Kidney (tissue), 14 donors: Measurements from ENCODE around the gene CBLIF. TPM values are rescaled to one million over a fixed set of nuclear protein-coding genes. Genes with fewer than 3 reads are reported as not detected.

ENCODE experiments used
- DNase-seq, 5 donors: peaks; one replicate each; pipeline ENCODE4 v3.0.0-alpha.2; 2013 to 2020
- FAIRE-seq: peaks from 2 replicates; lab custom pipeline; 2012; peaks lifted over from hg19 to GRCh38; lab: Jason Lieb, UNC
- H3K27ac ChIP-seq, 2 donors: one replicate each; pipeline ENCODE4 v1.7.0; 2013; ENCODE audit warnings: low read depth in 2 of 2, low read length in 2 of 2, inconsistent platforms in 1 of 2
- H3K27me3 ChIP-seq: one replicate; pipeline ENCODE4 v1.7.1; 2013; ENCODE audit warnings: low read length, inconsistent platforms; ENCODE audit not compliant: control insufficient read depth, insufficient read depth
- H3K36me3 ChIP-seq, 3 donors: one replicate each; pipeline versions ENCODE4 v1.7.0 to v1.7.1; 2013; ENCODE audit warnings: low read length in 3 of 3, control low read depth in 1 of 3, inconsistent platforms in 1 of 3; ENCODE audit not compliant: insufficient read depth in 3 of 3, control insufficient read depth in 2 of 3
- H3K4me1 ChIP-seq, 3 donors: one replicate each; pipeline versions ENCODE4 v1.7.0 to v1.7.1; 2013; ENCODE audit warnings: low read length in 3 of 3, inconsistent platforms in 1 of 3, low read depth in 1 of 3; ENCODE audit not compliant: control insufficient read depth in 2 of 3, insufficient read depth in 2 of 3
- H3K4me3 ChIP-seq, 3 donors: one replicate each; pipeline versions ENCODE4 v1.7.0 to v1.8.1; 2013; ENCODE audit warnings: low read length in 3 of 3, control low read depth in 1 of 3, inconsistent platforms in 1 of 3
- H3K9ac ChIP-seq, 3 donors: one replicate each; pipeline versions ENCODE4 v1.7.0 to v1.7.1; 2013; ENCODE audit warnings: low read length in 3 of 3, control low read depth in 1 of 3, inconsistent platforms in 1 of 3
- H3K9me3 ChIP-seq, 3 donors: one replicate each; pipeline versions ENCODE4 v1.7.0 to v1.7.1; 2013; ENCODE audit warnings: low read length in 3 of 3, control low read depth in 1 of 3, inconsistent platforms in 1 of 3; ENCODE audit not compliant: control insufficient read depth in 2 of 3, insufficient read depth in 1 of 3
- CTCF ChIP-seq: IDR thresholded peaks from 3 replicates; pipeline ENCODE4 v1.5.1; 2012; ENCODE audit warnings: mild to moderate bottlenecking, moderate library complexity, borderline replicate concordance; ENCODE audit not compliant: insufficient read depth; ENCODE audit errors: extremely low read depth
- intact Hi-C: fragments of 100-400 bp; cut with DNase I; formaldehyde crosslinking; loops from one replicate; pipeline ENCODE4 v1.11.1; 2022
- polyA plus RNA-seq: library from polyadenylated mRNA; stranded (reverse); fragments of 350-450 nt; fragmentation: Illumina TruSeq; extraction: RNeasy Lipid Tissue Mini Kit (QIAGEN cat#74804); gene quantifications from one replicate; pipeline ENCODE4 v1.2.3, GENCODE V29; 2014; ENCODE audit warnings: low read depth, low replicate concordance; ENCODE audit not compliant: insufficient read depth
- total RNA-seq: library from RNA; stranded (reverse); fragmentation: NEBNext Ultra II Directional; extraction: Animal tissue kit (Norgen Biotek cat#: 25700); gene quantifications from one replicate; pipeline ENCODE4 v1.2.1, GENCODE V29; 2021
- donor health status: control.
- donor health status: control.
- donor health status: control.
- donor health status: control.
- donor health status: control.
- donor health status: DM: yes; HTN: yes; CAD: no.
- donor health status: Normal renal cell carcinoma (clear cell type).

Gene CBLIF
- total and polyA plus RNA-seq, 2 donors from 2014 or later = not detected

DNA sequence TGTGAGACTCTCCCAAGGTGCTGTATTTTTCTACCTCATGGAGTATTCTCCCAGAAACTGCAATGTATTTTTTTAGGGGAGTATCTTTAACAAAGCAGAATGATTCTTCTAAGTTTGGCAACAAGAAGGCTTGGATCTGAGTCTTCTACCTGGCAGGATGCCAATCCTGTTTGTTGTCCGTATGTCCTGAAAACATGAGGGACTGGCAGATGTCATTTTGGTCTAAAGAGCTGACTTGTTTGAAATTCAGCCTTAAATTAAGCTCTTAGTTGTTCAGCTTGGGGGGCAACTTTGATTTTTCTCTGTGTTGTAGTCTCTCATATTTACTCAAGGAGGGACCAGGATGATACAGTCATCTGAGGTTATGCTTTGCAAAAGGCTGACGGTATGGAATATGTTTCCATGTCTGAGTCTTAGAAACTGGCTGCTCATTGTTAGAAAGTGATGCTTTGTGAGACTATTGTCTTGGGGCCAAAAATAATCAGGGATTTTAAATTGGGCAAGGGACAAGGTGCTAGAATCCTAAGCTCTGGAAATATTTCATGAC lies 44.1 kb downstream of the CBLIF start:
- FAIRE-seq (no peak), DNase-seq (no peak)
- Histone ChIP-seq H3K27ac (no peak overlapping the region), H3K27me3 (no peaks in the 10 kb centered on the region), H3K36me3 (peaks cover 0 to 36% (median 19%) of the 10 kb centered on the region in 3 donors), H3K4me1 (no peaks in the 10 kb centered on the region), H3K4me3 (no peak overlapping the region), H3K9ac (no peak overlapping the region), H3K9me3 (no peaks in the 10 kb centered on the region)
- TF ChIP-seq CTCF = no peak
- intact Hi-C loops = loop anchor here (5.0 kb wide), 1 partner anchor 49 kb away; no protein-coding TSS in a partner anchor

GRCh38 chr11:59800390-59801025 lies 44.8 kb downstream of the CBLIF start:
- no peak for TF ChIP-seq CTCF
- intact Hi-C loops = loop anchor here (5.0 kb wide), 1 partner anchor 48 kb away; no protein-coding TSS in a partner anchor
- no peak overlapping the region for H3K27ac ChIP-seq
- DNase-seq (no peak), FAIRE-seq (no peak)
- H3K4me3 ChIP-seq = no peak overlapping the region
- H3K9me3 ChIP-seq = no peaks in the 10 kb centered on the region
- H3K36me3 ChIP-seq = peaks cover 0 to 38% (median 19%) of the 10 kb centered on the region in 3 donors
- no peaks in the 10 kb centered on the region for H3K4me1 ChIP-seq
- no peak overlapping the region for H3K9ac ChIP-seq
- H3K27me3 ChIP-seq = no peaks in the 10 kb centered on the region

DNA sequence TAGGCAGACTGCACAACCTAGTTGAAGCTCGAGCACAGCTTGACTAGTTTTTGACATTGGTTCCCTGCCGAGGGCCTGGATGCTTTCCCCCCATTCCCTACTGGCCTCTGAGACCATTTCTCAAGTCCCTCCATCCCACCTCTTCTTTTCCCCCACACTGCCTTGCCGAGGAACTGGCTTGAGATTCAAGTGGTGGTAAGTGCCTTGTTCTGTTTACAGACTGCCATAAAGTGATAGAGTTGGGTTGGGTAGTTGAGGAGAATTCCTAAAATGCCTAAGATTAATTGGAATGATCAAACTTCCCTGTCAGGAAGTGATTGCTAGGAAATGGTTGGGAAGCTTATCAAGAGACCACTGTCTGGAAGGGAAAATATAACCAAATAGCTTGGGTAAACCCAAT lies 50.9 kb downstream of the CBLIF start:
- intact Hi-C loops = no loop called here
- Histone ChIP-seq H3K9ac (no peak overlapping the region), H3K27me3 (no peaks in the 10 kb centered on the region), H3K9me3 (no peaks in the 10 kb centered on the region), H3K4me1 (peaks cover 0 to 5% (median 0%) of the 10 kb centered on the region in 3 donors), H3K27ac (no peak overlapping the region), H3K36me3 (peaks cover 2 to 67% (median 39%) of the 10 kb centered on the region in 3 donors), H3K4me3 (no peak overlapping the region)
- TF ChIP-seq CTCF = no peak
- FAIRE-seq (no peak), DNase-seq (no peak)
